ENCODE measurements around the gene RPL3.
A peak's percentile ranks its signal among the peaks of the same experiment; 100 is the strongest.

RPL3 gene

GRCh38 chr22:39279170-39279850 lies 40.1 kb downstream of the RPL3 start:
- DNase-seq = no peak

GRCh38 chr22:39278040-39278439 lies 41.4 kb downstream of the RPL3 start:
- DNase-seq = no peak

- DNase-seq = peak; percentile 81
These were observed 42.2 kb downstream of the RPL3 start for GRCh38 chr22:39277142-39277607.

GRCh38 chr22:39276440-39277141 lies 42.8 kb downstream of the RPL3 start:
- peak; percentile 76 for DNase-seq

- no peak for DNase-seq
These were observed 43.5 kb downstream of the RPL3 start for GRCh38 chr22:39275814-39276439.

- no peak for DNase-seq
These were observed 45.2 kb downstream of the RPL3 start for GRCh38 chr22:39273950-39274887.

- DNase-seq = no peak
These were observed 48.6 kb downstream of the RPL3 start for GRCh38 chr22:39270792-39271191.

GRCh38 chr22:39270280-39270679 lies 49.1 kb downstream of the RPL3 start:
- no peak for DNase-seq

GRCh38 chr22:39269095-39269790 lies 50.2 kb downstream of the RPL3 start:
- DNase-seq = no peak

- no peak for DNase-seq
These were observed 50.8 kb downstream of the RPL3 start for GRCh38 chr22:39268645-39269044.

- DNase-seq = no peak
These were observed 51.4 kb downstream of the RPL3 start for GRCh38 chr22:39267974-39268373.

GRCh38 chr22:39266398-39267030 lies 52.9 kb downstream of the RPL3 start:
- DNase-seq = peak; percentile 97

- DNase-seq = no peak
These were observed 54.1 kb downstream of the RPL3 start for GRCh38 chr22:39265143-39265886.

GRCh38 chr22:39264349-39265038 lies 54.9 kb downstream of the RPL3 start:
- peak; percentile 89 for DNase-seq

GRCh38 chr22:39263626-39264348 lies 55.6 kb downstream of the RPL3 start:
- peak; percentile 52 for DNase-seq
